Transverse colon (tissue), 4 donors: Measurements from ENCODE around the gene UBN1.

Experiments
- POLR2AphosphoS5 ChIP-seq, 3 donors: sonication (generic); formaldehyde crosslinking; IDR thresholded peaks; one replicate each; pipeline ENCODE4 v1.6.1; 2016; ENCODE audit warnings: antibody characterized with exemption in 3 of 3
- TF ChIP-seq, protein P1 (sequence below), 5 experiments: fragments of 200-600 bp in 3 of 5; fragments of 450-650 bp in 2 of 5; sonication (generic) in 3 of 5; IDR thresholded peaks; 1 replicate in 2 of 5; 2 replicates in 3 of 5; pipeline ENCODE4 v1.5.1; 2016 to 2017; ENCODE audit warnings: antibody characterized with exemption in 5 of 5, inconsistent platforms in 3 of 5, mild to moderate bottlenecking in 2 of 5, moderate library complexity in 1 of 5

DNA sequence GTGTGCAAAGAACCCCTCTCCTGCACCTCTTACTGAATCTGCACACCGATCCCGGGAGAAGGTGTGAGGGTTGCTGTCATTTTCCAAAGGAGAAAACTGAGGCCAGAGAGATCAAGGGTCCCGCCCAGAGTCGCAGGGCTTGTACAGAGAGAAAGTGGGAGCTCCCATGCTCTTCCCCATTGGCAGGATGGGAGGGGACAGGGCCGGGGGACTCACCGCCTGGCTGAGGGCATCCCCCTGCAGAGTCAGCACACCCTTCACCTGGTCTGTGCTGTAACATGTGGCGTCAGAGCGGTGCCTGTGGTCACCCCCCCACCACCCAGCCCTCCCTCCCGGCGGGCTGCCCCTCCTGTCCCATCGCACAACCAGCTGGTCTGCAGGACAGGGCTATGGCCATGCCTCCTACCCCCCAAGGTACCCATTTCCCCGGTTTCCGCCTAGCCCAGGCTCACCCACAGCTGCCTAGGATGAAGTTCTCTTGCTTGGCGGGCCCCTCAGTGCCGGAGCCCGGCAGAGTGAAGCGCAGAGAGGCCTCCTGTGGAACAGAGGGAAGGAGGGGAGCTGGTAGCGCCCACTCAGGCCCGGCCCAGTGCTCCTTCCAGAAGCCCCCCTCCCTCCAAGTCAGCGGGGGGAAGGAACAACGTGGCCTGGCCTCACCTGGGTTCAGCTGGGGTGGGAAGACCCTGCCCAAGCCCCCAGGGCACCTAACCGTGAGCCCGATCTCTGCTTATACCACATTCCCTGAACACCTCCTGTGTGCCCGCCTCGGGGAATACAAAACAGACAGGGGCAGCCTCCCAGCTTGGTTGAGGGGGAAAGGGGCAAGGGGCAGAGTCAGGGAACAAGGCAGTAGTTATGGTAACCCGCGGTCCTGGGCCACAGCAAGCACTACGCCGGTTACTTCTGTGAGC, 46.0 kb upstream of the UBN1 start:
- TF ChIP-seq, protein P1, sequence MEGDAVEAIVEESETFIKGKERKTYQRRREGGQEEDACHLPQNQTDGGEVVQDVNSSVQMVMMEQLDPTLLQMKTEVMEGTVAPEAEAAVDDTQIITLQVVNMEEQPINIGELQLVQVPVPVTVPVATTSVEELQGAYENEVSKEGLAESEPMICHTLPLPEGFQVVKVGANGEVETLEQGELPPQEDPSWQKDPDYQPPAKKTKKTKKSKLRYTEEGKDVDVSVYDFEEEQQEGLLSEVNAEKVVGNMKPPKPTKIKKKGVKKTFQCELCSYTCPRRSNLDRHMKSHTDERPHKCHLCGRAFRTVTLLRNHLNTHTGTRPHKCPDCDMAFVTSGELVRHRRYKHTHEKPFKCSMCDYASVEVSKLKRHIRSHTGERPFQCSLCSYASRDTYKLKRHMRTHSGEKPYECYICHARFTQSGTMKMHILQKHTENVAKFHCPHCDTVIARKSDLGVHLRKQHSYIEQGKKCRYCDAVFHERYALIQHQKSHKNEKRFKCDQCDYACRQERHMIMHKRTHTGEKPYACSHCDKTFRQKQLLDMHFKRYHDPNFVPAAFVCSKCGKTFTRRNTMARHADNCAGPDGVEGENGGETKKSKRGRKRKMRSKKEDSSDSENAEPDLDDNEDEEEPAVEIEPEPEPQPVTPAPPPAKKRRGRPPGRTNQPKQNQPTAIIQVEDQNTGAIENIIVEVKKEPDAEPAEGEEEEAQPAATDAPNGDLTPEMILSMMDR (IDR thresholded peaks at IDR 0.05), result no peak
- no peak for TF ChIP-seq POLR2AphosphoS5 (IDR thresholded peaks at IDR 0.05)
